ENCODE measurements around the gene KCTD16.

The KCTD16 gene

DNA sequence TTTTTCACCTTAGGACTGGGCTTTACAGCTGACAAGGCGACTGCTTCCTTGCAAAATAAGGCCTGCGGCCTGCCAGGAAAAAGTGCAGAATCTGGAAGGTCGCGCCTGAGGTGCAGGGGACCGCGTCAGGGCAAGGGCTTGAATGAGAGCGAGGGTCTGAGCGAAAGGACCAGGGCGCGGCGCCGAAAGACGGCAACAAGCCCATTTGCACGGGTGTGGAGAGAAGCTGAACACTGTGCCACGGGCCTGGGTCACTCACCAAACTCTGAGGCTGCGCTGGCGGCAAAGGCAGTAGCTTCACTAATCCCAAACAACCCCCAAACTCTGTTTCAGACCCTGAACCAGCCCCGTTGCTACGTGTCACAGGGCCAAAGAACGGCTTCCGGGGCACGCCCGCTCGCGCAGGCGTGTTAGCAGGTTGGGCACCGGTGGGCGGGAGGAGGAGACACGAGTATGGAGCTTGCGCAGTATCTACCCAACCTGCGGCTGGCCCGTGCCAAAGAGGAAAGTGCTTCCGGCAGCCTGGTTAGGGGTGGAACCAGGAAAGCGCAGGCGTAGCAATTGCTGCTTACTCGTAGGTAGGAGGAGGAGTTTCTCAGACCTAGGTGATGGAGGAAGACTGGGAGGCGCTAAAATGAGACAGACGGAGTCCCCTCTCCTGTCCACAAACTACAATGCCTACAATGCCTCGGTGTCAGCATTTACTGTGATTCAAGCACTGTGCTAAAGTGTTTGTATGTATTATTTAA lies at the start of gene KCTD16, which contains the start of gene YIPF5:
Gene KCTD16 (plus strand): TSS at position 598 of the 749 bp plus-strand sequence.
Gene YIPF5 (minus strand): TSS at position 384 of the 749 bp plus-strand sequence. CDS start 704 bp downstream, outside the sequence.
- DNase-seq = peak; percentile 93

DNA sequence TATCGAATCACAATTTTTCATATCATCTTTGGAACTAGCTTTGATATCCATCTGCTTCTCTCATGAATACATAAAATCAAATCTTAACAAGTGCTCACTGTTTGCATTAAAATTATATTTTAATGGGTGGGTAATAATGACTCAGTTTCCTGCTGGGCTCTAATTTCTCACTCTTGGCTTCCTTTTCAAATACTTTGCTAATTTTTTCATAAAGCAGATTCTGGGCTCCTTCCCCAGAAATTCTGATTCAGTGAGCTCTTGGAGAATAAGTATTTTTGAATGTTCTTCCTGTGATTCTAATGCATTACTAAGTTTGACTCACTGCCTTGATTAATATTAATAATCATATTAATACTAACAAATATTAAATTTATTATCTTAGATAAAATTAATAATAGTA lies 49.1 kb upstream of the KCTD16 start:
- no peak for DNase-seq

DNA sequence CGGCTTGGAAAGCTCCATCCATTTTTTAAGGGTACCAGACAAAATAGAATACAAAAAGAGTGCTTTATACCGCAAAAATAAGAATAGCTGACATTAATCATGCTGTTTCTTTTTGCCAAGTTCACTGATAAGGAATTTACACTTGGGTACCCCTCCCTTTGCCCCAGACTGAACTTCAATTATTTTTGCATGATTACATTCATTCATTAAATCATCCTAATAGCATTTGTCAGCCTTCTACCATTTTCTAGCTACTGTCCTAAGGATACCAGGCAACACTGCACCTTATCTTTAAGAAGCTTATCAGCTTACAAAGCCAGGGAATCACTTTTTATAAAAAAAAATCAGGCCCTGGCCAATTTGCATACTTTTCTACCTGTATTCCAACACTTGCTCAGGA lies 48.6 kb upstream of the KCTD16 start:
- DNase-seq = no peak

DNA sequence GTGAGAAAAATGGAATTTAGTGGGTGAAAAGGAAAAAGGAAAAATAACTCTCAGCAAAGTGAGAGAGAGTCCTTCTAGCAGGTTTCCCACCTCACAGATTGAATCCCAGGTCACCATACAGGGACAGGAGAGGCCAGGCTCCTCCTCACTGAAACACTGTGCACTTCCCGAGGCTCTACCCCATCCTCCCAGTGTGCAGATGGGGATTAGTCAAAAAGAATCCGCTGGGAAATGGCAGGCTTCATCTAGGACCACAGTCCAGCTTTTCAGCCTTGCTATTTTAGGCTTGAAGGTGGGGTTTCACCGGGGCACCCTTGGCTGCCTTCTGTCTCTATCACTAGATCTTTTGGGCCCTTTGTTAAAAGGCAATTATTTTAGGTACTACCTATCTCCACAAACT lies 48.0 kb upstream of the KCTD16 start:
- no peak for DNase-seq

DNA sequence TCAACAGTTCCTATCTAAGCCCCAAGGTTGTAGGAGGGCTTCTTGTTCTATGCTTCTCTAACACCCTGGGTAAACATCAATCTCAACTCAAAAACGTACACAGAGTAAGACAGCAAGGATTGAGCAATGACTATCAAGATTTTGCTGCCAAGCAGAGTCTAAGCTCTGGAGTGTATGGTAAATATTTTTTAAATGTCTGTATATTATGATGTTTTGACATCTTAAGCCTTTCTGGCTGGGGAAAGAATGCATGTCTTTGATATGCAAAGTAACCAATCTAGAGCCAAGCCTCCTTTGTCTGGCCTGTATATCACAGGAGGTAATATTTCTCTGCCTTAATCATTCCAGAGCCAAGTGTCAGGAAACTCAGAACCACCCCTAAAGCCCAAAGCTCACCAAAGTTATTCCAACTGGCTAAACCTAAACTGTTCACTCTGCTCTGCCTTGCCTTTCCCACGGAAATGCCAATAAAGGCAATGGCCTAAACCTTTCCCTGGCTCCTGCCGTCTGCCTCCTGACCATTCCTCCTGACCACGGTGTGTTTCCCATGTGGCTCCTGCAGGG lies 45.4 kb upstream of the KCTD16 start:
- DNase-seq = no peak

DNA sequence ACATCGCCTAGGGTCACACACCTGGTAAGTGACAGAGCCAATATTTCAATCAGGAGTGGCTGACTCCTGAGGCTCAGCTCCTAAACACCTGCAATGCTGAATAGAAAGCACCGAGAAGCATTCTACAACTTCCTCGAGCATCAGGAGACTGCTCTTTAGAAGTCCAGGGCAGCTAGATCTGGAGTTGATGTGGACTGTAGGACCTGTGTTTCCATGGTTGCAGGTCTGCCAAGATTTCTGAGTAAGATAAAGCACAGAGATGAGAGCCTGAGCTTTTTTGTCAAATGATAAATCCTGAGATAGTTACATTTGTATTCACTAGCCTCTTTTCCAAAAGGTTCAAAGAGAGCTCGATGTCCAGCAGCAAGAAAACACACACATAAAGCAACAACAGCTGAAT lies 44.0 kb upstream of the KCTD16 start:
- DNase-seq = no peak

DNA sequence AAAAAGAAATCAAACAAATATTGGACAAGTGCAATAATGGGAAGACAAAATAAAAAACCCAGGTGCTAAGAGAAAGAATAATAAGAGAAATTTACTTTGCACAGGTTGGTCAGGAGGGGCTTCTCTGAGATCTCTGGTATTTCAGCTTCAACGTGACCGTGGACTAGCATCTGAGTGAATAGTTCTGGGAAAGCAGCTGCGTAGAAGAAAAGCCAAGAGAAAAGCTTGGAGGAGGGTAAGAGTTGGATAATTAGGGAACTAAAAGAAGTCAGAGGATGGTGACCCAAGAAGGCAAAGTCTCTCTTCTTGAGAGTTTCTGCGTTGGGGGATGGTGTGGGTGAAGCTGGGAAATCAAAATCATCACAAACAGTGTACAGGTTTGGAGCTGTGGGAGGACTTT lies 41.8 kb upstream of the KCTD16 start:
- DNase-seq = no peak

DNA sequence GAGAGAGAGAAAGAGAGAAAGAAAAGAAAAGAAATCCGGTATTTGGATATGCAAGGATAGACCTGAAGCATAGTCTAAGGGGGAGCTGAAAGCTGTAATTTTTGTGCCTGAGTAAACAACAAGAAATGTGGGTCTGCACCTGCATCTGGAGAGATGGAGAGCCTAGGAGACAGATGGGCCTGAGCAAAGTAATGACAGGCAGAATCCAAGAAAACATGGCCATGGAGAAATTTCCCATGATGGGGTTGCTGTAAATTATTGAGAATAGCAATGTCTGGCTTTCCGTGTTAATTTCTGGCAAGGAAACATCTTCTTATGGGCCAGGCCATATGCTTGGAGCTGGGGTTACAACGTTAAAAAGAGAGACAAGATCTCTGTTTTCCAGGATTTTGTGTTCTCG lies 40.4 kb upstream of the KCTD16 start:
- DNase-seq = no peak

DNA sequence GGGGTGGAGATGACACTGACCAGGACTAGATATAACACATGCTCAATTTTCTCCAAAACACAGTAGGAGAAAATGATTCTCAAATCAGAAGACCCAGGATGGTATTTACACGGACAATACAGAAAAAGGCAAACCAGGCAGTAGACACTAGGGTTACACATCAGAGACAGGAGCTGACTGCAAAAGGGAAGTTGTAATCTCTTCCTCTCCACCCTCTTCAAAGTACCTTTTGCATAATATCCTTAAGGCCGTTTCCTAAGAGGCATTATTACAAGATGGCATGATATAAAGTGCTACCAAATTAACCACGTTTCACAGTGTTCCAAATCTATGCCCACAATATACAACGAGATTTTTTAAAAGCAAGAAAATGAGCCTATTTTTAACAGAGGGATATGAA lies 39.4 kb upstream of the KCTD16 start:
- DNase-seq = no peak

DNA sequence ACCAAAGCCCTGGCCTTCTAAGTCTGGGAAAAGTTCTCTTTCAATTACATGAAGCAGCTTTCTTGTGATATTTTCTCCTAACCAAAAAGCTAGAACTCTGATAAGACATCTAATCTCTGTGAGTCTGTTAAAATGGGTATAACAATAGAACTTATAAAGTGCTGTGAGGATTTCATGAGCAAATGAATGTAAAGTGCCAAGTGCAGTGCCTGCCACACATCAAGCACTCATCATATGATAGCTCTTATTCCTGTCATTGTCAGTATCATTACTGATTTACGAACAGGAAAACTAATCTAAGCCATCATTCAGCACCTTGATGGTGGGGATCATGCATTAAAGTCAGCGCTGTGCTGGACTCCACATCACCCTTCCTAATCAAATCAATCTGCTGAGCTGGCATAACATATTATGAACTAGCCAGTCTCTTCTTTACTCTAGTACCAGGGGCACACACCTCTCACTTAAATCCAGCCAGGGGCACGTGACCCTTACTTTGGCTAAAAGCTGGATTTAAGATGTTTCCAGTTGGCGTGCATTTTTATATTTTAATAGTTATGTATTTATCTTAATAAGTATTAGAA lies 37.5 kb upstream of the KCTD16 start:
- no peak for DNase-seq

DNA sequence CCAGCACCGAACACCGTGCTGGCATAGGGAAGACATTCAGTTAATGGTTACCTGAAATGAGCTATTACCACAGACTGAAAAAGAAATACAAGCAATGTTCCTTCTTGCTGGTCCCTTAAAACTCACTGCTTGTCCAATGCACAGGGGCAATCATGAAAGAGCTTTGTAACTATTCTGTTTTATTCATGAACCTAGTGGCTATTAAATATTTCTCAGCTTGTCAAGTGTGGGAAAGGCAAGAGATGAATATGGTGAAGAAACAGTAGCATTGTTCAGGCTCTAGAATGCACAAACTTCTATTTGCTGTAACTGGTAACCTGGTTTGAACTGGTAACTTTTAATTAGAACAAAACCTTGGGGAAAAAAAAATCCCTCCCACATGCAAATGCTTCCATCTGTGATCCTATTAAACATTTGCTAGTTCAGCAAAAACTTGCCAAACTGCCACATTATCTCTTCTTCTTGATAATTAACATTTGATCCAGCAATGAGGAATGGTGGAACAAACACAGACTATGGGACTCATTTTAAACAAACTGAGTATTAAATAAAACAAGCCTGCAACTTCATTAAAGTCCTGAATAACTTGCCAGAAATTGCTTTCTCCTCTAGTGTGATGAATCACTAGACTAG lies 36.4 kb upstream of the KCTD16 start:
- no peak for DNase-seq

DNA sequence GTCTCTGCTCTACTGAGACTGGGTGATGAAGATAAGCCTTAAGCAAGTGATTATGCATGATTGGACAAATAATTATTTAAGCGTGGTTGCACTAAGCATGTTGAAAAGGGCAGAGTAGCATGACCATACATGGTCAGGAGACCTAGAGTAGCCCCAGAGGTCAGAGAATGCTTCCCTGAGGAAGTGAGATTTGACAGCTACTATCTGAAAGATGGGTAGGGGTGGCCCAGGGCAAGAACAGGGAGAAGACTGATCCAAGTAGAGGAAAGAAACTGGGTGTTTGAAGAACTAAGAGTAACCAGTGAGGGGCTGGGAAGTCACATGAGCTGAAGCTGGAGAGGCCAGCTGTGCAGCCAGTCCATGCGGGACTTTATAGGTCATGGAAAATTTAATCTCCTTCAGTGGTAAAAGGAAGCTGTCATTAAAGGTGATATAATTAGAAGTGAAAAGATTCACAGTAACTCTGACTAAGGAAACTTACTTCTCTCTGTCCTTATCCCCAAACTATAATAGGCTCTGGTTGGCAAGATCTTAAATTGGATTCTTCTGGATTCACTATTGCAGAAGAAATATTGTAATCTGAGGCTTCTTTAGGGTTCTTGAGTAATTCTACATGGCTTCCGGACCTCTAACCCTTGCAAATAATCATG lies 35.4 kb upstream of the KCTD16 start:
- DNase-seq = no peak

DNA sequence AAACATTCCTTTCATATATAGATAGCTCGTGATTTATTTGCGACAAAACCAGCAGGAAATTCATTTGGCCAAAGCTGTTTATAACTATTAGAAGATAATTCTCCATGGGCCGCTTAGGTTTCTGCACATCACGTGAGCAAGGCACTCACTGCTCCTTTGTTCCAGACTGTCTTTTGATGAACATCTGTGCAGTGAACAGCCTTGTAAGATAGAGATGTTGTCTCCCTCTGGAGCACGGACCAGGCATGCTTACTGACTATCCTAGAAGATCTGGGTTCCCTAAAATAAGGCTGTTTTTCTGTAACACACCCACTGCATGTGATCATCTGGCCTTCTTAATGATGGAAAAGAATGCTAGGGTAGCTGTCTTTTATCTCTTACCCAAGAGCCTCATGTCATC lies 31.1 kb upstream of the KCTD16 start:
- DNase-seq = no peak

DNA sequence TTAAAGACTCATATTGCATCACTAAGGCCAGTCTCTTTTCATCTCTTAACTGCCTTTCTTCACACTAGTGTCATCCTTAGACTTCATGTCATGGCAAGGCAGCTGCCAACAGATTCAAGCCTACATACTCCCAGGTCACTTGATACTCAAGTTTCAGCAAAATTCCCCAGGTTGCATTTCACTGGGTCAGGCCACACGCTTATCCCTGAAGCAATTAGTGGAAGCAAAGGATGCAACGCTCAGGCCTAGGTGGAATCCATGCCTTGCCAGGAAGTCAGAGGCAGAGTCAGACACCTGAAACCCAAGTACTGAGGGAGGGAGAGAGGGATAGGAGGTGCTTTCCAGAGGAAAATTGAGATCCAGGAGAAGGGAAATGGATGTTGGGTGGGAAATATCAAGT lies 29.1 kb upstream of the KCTD16 start:
- no peak for DNase-seq

DNA sequence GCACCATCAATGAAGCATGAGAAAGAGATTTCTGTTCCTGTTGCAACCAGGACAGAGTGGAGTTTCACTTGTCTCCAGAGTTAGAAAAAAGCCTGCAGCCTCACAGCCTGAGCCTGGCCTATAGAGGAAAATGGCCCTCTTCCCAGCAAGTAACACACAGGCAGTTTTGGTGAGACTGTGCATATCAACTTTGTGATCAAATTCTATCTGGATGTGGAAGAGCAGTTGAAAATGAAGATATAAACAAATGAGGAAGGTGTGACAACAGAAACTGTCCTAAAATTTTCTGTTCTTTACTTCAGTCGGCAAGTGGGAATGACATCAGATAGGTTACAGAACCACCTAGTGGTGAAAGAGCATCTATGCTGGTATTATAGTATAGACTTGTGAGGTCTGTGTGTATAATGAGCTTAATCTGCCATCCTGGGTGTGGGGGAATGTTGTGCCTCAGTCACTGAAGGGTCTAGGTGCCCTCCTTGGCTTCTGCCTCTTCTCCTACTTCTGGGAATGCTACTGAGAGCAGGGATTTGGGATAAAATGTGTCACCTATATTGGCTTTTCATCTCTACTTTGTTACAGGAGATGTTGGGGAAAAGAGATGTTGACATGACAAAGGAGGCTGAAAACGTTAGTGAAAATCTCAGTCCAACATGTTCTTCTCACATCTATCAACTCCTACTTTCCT lies 28.4 kb upstream of the KCTD16 start:
- DNase-seq = peak; percentile 30

DNA sequence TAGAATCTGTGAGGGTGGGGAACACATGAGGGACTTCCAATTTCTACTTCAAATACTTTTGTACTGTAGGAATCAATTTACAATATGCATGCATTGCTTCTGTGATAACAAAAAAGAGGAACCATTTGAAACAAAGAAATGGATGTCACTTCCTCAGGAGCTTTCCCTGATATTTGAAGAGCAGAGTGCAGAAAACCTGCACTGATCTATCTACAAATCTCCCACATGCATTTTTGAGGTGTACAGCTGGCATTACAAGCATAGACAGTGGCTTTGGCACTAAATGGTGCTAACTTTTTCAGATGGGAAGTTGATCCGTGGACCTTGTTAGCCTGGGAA lies 27.9 kb upstream of the KCTD16 start:
- no peak for DNase-seq

DNA sequence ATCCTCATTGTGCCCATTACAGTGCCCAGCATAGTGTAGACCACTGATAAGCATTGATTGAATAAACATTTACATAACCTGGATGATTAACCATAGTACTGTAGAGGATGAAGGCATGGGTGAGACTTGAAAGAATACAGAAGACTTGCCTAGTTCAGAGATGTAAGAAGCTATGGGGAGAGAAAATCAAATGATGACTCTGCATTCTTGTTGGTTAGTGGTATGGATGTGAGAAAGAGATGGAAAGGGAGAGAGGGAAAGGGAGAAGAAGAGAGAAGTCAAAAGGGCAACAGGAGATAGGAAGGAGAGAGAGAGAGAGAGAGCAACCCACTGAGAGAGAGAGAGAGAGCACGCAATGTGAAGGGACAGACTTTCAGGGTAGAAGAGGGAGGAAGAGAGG lies 27.0 kb upstream of the KCTD16 start:
- no peak for DNase-seq

DNA sequence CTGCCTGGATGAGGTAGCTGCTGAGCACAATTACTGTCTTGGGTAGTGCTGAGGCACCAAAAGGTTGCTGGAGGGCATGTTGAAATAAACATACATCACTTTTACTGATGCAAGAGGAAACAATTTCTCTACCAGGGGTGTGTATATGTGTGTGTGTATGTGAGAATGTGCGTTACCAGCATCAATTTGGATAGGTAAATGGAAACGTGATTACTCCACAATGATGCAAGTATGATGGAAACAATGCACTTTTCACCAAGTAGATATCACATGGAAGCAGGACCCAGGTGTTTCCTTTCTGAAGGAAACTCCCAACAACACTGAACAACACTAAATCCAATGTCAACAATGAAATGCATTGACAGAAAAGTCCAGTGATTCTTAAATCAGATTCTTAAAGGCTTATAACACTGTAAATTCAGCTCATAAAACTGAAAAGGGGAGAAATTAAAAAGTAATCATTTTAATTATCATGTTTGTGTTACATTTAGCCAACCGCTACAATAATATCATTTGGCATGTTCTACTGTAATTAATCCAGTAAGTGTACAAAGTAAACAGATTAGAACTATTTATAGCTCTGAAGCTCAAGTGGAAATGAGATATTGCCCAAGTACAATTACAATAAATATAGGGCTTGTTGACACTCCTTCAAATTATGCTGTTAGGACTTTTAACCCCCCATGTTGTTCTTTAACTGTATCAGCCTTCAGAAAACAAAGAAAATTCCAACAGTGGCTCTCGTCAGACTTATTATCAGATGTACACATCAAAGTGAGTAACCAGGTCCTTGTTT lies 25.5 kb upstream of the KCTD16 start:
- no peak for DNase-seq

DNA sequence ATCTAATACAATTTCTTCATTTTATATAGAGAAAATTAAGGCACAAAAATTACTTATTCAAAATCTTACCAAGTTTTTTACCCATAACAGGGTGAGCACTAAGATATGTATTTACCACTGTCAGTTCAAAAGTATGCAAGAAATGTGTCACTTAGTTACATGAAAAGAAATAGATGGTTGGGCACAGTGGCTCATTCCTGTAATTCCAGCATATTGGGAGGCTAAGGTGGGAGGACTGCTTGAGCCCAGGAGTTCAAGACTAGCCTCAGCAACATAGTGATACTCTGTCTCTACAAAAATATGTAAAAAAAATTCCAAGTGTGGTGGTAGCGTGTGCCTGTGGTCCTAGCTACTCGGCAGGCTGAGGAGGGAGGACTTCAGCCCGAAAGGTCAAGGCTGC lies 19.6 kb upstream of the KCTD16 start:
- DNase-seq = no peak

DNA sequence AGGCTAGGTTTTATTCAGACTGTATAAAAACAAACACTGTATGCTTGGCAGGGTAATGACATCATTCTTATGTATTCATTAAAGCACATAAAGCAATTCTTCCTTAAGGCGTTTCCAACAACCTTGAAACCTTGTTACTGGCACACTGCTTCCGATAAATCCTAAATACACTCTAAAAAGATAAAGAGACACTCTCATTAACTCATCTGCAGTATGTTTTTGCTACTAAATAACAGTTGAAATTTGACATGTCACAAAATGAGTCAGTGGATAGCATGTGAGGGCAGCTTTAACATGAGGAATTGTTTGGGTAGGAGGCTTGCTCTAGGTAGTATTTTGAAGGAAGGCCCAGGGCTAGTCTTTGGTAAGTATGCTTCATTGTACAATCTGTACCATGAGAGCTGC lies 13.9 kb upstream of the KCTD16 start:
- no peak for DNase-seq

DNA sequence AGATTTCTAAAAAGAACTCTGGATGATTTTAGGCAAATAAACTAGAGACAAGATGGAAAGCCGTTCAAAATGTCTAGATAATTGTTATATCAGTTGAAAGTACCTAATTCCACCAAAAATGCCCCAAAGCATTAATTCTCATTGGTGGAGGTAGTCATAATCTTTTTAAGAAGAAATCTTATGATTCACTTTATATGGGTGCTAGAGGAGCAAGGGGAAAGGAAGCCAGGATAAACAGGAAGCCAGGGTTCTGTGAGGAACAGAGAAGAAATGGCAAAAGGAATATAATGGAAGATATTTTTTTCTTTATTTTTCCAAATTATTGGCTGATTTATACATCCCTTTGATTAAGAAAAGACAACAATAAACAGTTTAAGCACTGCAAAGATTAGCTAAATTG lies 8.0 kb upstream of the KCTD16 start:
- no peak for DNase-seq

DNA sequence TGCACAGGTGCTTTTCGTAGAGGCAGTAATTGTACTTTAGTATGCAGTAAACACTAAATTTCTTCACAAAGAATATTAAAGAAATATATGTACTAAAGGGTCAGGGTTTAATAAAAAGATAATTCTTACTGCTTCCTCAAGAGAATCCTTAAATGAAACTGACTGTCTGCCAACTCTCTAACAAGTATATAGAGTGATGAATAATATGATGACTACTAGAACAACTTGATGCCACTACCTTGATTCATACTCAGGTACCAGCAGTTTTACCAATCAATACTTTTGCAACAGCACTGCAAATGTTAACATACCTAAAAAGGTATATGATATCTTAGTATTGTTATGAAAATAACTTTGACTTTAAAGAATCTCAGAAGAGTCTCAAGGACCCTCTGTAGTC lies 4.0 kb upstream of the KCTD16 start:
- DNase-seq = no peak

Data from amniotic stem cell (primary cell).